ENCODE measurements around the gene MARVELD2.
A peak's percentile ranks its signal among the peaks of the same experiment; 100 is the strongest.
"Not testable (repeated sequence)": the region's sequence is repeated elsewhere in the genome, so short reads cannot be mapped to it uniquely, and the experiment has no call there.

MARVELD2 gene, protein sequence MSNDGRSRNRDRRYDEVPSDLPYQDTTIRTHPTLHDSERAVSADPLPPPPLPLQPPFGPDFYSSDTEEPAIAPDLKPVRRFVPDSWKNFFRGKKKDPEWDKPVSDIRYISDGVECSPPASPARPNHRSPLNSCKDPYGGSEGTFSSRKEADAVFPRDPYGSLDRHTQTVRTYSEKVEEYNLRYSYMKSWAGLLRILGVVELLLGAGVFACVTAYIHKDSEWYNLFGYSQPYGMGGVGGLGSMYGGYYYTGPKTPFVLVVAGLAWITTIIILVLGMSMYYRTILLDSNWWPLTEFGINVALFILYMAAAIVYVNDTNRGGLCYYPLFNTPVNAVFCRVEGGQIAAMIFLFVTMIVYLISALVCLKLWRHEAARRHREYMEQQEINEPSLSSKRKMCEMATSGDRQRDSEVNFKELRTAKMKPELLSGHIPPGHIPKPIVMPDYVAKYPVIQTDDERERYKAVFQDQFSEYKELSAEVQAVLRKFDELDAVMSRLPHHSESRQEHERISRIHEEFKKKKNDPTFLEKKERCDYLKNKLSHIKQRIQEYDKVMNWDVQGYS

DNA sequence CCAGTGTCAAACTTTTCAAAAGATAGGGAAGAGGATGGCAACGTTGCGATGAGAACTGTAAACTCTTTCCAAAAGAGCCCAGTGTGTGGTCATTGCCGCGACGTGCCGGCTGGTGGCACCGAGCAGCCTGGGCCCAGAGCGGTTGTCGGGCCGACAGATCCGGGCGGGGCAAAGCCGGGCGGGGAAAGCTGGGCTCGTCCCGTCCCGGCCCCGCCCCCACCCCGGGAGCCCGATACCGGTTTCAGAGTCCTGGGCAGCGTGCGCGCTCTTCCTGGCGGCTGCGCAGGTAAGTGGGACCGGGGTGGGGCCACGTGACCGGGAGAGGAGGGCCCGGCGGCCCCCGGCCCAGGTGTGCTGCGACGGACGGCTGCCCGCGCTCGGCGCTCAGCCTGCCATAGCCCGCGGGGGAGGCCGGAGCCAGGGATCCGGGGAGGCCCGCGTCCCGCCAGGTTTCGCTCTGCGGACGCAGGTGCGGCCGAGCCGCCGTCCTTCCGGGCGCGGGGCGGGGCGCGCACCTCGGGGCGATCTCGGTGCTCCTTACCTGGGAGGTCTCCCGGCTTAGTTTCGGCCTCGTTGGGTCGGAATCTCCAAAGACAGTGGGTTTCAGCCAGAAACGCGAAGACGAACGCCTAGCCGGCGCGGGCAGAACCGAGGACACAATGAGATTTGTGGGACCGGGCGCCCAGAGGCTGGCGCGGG is at the start of gene MARVELD2:
TSS of gene MARVELD2 (plus strand) at position 232 of the 699 bp plus-strand sequence. CDS start 4,270 bp downstream, outside the sequence.
- peak; percentile 63 for DNase-seq (ENCODE audit: low read depth)

DNA sequence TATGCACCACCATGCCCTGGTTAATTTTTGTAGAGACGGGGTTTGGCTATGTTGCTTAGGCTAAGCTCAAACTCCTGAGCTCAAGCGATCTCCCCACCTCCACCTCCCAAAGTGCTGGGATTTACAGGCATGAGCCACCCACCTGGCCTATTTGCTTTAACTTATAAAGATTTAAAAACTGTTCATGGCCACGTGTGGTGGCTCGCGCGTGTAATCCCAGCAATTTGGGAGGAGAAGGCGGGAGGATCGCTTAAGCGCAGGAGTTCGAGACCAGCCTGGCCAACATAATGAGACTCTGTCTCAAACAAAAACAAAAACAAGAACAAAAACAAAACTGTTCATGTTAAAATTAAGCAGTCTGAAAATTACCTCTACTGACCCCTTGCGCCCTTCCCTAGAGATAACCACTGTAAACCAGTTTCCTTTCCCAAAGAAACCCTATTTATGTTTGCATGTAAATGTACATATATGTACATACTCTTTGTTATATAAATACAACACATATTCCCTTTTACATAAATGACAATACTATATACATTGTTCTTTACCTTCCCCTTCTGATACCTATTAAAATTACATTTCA is 47.1 kb upstream of the MARVELD2 start:
- no peak for DNase-seq (ENCODE audit: low read depth)

GRCh38 chr5:69368458-69369339 is 46.2 kb upstream of the MARVELD2 start:
- no peak for DNase-seq (ENCODE audit: low read depth)

GRCh38 chr5:69369340-69370121 is 45.4 kb upstream of the MARVELD2 start, which contains the start of the genes AK6, RAD17 and TAF9:
Gene AK6 (minus strand): TSS chr5:69369520. CDS start chr5:69369490, 30 bp downstream.
Gene RAD17 (plus strand): TSS chr5:69369818. CDS start chr5:69372209, 2,391 bp downstream.
Gene TAF9 (minus strand): TSS chr5:69369520. CDS start chr5:69365737, 3,783 bp downstream.
- DNase-seq (ENCODE audit: low read depth), result peak; percentile 91

DNA sequence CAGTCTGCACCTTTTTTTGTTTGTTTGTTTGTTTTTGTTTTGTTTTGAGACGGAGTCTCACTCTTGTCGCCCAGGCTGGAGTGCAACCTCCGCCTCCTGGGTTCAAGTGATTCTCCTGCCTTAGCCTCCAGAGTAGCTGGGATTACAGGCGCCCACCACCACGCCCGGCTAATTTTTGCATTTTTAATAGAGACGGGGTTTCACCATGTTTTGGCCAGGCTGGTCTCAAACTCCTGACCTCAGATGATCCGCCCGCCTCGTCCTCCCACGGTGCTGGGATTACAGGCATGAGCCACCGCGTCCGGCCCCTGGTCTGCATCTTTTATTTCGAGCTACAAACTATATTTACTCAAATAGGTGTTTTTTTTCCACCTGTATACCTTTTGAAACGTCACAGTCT is 44.6 kb upstream of the MARVELD2 start:
- not testable (repeated sequence) for DNase-seq (ENCODE audit: low read depth)

GRCh38 chr5:69372394-69372793 is 42.5 kb upstream of the MARVELD2 start:
- no peak for DNase-seq (ENCODE audit: low read depth)

GRCh38 chr5:69374911-69375446 is 39.9 kb upstream of the MARVELD2 start:
- DNase-seq (ENCODE audit: low read depth), result no peak

GRCh38 chr5:69378376-69378775 is 36.5 kb upstream of the MARVELD2 start:
- DNase-seq (ENCODE audit: low read depth), result no peak

DNA sequence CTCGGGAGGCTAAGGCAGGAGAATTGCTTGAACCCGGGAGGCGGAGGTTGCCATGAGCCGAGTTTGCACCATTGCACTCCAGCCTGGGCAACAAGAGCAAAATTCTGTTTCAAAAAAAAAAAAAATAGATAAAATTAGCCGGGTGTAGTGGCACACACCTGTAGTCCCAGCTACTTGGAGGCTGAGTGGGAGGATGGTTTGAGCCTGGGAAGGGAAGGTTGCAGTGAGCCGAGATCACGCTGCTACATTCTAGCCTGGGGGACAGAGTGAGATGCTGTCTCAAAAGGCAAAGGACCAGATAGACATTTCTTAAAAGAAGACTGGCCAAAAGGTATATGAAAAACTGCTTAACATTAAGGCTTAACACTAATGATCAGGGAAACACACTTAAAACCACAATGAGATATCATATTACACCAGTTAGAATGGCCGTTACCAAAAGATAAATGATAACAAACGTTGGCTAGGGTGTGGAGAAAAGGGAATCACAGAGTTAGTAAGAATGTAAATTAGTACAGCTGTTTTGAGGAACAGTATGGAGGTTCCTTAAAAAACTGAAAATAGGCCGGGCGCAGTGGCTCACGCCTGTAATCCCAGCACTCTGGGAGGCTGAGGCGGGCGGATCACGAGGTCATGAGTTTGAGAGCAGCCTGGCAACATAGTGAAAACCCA is 10.1 kb upstream of the MARVELD2 start:
- no peak for DNase-seq (ENCODE audit: low read depth)

DNA sequence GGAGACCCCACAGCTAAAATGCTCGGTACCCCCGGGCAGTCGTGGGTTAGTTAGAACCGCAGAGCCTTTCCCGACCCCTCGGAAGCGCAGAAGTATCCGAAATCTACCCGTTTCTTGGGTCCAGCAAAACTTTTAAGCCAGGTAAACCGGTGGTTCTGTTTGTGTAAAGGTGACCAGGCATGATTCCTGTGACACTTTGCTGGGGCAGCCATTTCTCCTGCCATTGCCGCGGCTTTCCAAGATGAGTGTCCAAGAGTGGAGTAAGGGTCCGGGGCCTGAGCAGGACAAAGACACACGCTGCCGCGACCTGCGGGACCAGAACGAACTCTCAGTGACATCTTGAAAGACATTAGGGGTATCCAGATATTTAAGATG is 655 bp downstream of the MARVELD2 start:
- no peak for DNase-seq (ENCODE audit: low read depth)

GRCh38 chr5:69416180-69416579 is 1.3 kb downstream of the MARVELD2 start:
- no peak for DNase-seq (ENCODE audit: low read depth)

DNA sequence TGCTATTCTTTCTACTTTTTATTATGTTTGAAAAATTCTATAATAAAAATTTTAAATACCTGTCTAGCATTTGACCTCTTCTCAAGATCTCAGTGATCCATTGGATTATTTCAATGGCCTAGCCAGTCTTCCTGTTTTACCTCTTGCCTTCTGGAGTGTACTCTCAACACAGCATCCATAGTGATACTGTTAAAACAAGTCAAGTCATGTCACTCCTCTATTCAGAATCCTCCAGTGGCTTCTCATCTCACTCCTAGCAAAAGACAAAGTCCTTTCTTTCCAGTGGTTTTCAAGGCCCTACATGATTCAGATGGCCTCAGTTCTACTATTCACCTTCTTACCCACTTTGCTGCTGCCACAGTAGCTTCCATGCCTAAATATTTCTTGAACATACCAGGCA is 1.8 kb downstream of the MARVELD2 start:
- no peak for DNase-seq (ENCODE audit: low read depth)

DNA sequence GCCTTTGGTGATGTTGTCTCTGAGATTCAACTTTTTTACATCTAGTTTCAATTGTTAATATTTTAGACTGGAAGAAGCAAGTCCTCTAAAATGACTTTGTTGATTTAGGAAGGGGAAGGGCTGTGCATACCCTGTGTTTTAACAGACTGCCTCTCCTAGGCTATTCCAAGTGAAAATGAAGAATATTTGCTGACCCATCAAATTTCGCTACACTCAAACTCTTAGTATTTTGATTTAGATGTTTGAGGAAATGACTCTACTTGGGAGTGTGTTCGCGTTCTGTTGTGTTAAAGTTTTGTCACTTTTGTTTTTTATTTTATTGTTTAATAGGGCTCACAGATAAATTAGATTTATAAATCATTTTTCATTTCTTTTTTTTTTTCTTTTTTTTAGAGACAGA is 3.6 kb downstream of the MARVELD2 start:
- DNase-seq (ENCODE audit: low read depth), result no peak

DNA sequence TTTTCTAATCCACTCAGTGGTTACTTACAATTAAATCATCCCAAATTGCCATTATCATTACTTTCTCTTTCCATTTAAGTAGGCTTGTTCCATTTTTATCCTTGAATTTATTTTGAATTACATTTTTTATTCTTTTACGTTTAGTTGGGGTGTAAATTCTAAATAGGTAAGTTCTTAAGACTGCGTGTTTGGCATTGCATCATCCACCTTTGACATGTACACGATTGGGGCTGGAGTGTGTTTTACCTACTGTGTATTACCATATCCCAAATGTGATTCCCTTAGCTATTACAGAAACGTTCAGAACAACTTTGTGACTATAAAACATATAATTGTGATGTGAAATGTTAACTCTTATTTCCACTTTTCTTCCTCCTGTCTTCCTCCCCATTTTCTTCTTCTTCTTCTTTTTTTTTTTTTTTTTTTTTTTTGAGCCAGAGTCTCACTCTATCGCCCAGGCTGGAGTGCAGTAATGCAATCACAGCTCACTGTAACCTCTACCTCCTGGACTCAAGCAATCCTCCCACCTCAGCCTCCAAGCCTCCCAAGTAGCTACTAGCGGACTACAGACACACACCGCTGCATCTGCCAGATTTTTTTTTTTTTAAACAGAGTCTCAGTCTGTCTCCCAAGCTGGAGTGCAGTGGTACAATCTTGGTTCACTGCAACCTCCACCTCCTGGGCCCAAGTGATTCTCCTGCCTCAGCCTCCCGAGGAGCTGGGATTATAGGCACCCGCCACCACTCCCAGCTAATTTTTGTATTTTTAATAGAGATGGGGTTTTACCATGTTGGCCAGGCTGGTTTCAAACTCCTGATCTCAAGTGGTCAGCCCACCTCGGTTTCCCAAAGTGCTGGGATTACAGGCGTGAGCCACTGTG is 16.7 kb downstream of the MARVELD2 start:
- DNase-seq (ENCODE audit: low read depth), result no peak

DNA sequence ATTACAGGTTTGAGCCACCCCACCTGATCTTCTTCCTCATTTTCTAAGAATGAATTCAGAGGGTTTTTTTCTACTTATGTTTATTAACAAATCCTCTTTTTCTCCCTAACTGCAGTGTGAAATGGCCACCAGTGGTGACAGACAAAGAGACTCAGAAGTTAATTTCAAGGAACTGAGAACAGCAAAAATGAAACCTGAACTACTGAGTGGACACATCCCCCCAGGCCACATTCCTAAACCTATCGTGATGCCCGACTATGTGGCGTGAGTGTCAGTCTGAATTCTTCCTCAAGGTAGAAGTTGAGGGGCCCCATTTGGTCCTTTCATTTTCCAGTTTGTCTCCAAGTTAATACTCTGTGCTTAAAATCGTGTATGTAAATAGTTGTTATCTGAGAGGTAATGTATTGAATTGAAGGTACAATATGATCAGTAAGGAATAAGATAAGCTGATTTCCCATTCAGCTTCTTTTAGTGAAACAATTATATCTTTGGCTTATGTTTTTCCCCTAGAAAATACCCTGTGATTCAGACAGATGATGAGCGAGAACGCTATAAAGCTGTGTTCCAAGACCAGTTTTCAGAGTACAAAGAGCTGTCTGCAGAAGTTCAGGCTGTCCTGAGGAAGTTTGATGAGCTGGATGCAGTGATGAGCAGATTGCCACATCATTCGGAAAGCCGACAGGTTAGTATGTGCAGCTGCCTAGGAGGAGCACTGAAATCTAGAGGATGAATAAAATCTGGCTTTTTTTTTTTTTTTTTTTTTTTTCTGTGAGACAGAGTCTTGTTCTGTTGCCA is 17.7 kb downstream of the MARVELD2 start:
- no peak for DNase-seq (ENCODE audit: low read depth)

DNA sequence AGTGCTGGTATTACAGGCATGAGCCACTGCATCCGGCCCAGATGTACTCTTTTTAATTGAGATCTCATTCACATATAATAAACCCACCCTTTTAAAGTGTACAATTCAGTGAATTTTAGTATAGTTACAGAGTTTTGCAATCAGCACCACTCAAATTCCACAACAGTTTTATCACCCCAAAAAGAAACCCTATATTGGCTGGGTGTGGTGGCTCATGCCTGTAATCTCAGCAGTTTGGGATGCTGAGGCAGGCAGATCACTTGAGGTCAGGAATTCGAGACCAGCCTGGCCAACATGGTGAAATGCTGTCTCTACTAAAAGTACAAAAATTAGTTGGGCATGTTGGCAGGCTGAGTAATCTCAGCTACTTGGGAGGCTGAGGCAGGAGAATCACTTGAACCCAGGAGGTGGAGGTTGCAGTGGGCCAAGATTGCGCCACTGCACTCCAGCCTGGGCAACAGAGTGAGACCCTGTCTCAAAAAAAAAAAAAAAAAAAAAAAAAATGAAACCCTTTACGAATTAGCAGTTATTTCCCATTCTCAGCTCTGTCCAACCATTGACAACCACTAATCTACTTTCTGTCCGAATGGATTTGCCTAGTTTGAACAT is 20.5 kb downstream of the MARVELD2 start:
- DNase-seq (ENCODE audit: low read depth), result peak; percentile 59

DNA sequence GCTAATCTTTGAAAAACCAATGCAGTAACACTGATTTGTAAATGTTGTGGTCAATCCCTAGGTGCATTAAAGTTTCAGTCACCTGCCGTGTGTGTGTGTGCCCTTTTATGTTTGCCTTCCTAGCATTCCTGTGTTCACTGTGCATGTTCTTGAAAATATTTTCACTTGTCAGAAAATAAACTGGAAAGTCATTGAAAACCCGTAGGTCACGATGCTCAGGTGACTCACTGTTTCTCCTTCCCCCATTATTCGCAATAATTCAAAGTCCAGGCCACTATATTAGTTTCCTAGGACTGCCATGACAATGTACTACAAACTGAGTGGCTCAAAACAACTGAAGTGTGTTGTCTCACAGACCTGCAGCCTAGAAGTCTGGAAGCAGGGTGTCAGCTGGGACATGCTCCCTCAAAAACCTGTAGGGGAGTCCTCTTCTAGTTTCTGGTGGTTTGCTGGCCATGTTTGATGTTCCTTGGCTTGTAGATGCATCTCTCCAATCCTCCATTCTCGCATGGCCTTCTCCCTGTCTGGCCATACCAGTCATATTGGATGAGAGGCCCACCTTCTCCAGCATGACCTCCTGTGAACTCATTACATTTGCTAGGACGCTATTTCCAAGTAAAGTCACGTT is 29.3 kb downstream of the MARVELD2 start:
- DNase-seq (ENCODE audit: low read depth), result no peak

Measured in fibroblast of gingiva (primary cell).